ENCODE measurements around the gene ADGRG6. TPM values are rescaled to one million over a fixed set of nuclear protein-coding genes. Genes with fewer than 3 reads are reported as not detected.
"Not testable (repeated sequence)": the region's sequence is repeated elsewhere in the genome, so short reads cannot be mapped to it uniquely, and the experiment has no call there.

The ADGRG6 gene
- polyA plus RNA-seq, 1 of the 3 experiments (the other 2 are of a cell fraction) = 61.5 TPM

GRCh38 chr6:142446576-142446975 is 144.8 kb downstream of the ADGRG6 start (continued):
- no peak for TF ChIP-seq SIN3A (IDR thresholded peaks at IDR 0.05; ENCODE audit: borderline replicate concordance, low read depth, low read length)
- no peak for TF ChIP-seq RFX5 (IDR thresholded peaks at IDR 0.05; ENCODE audit: low read length)
- TF ChIP-seq, protein P1, sequence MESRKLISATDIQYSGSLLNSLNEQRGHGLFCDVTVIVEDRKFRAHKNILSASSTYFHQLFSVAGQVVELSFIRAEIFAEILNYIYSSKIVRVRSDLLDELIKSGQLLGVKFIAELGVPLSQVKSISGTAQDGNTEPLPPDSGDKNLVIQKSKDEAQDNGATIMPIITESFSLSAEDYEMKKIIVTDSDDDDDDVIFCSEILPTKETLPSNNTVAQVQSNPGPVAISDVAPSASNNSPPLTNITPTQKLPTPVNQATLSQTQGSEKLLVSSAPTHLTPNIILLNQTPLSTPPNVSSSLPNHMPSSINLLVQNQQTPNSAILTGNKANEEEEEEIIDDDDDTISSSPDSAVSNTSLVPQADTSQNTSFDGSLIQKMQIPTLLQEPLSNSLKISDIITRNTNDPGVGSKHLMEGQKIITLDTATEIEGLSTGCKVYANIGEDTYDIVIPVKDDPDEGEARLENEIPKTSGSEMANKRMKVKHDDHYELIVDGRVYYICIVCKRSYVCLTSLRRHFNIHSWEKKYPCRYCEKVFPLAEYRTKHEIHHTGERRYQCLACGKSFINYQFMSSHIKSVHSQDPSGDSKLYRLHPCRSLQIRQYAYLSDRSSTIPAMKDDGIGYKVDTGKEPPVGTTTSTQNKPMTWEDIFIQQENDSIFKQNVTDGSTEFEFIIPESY (IDR thresholded peaks at IDR 0.05; ENCODE audit: borderline replicate concordance, low read depth) = no peak
- no peak for TF ChIP-seq JUND (IDR thresholded peaks at IDR 0.05)
- TF ChIP-seq FOSL2 (IDR thresholded peaks at IDR 0.05; ENCODE audit: borderline replicate concordance, low read depth) = no peak

DNA sequence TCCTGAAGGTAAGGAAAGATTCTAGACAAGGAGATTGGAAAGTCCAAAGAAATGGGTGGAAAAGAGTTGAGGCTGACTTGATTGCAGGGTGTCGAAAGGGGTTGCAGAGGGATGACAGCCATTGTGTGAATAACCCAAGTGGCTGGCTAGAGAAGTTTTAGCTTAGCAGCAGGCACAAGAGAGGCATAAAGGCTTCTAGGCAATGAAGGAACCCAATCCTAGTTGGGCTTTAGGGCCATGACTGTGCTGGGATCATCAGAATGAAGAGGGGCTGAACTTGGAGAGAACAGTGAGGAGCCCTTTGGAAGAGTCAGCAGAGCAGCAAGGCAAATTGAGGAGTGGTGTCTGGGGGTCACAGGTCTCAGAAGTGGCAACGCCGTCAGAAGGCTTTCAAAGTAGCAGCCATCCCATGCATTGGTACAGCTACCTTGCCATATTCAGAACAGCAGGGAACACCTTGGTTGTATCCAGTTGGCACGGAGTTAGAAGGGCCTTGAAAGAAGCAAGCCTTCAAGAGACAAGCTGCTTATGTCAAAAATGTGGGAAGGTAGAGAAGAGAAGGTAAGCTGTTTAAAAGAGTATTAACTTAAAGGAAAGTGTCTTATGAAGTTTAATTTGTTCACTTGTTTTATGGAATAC is 146.4 kb downstream of the ADGRG6 start:
- Histone ChIP-seq H3K9me3 (no peaks in the 10 kb centered on the region), H3K27me3 (ENCODE audit: insufficient read depth) (no peaks in the 10 kb centered on the region), H3K27ac (ENCODE audit: low read depth in 2 of 2, low read length in 1 of 2) (no peak overlapping the region), H2AFZ (ENCODE audit: low read depth) (no peak overlapping the region), H3K36me3 (replicated peaks in 1 of 2; ENCODE audit: control insufficient read depth in 1 of 2, insufficient read depth in 2 of 2, low read length in 1 of 2) (peaks cover 49 to 75% of the 10 kb centered on the region in 2 experiments), H3K79me2 (ENCODE audit: insufficient read depth) (no peaks in the 10 kb centered on the region), H4K20me1 (ENCODE audit: insufficient read depth) (no peaks in the 10 kb centered on the region), H3K4me2 (no peak overlapping the region), H3K4me1 (ENCODE audit: control insufficient read depth in 1 of 2, insufficient read depth in 2 of 2, low read depth in 1 of 2, low read length in 1 of 2) (peaks cover 3 to 17% of the 10 kb centered on the region in 2 experiments; a peak in 3 of 4 replicates), H3K9ac (no peak overlapping the region), H3K4me3 (ENCODE audit: low read depth in 2 of 2, low read length in 1 of 2) (no peak overlapping the region), H3F3A (replicated peaks; ENCODE audit: insufficient read depth) (peaks cover 11% of the 10 kb centered on the region), H3K9me2 (no peaks in the 10 kb centered on the region)
- TF ChIP-seq EP300 (IDR thresholded peaks at IDR 0.05; ENCODE audit: borderline replicate concordance in 1 of 2, low read depth in 1 of 2, low read length in 1 of 2) (no peak), RAD21 (IDR thresholded peaks at IDR 0.05; ENCODE audit: low read length) (no peak), PBX3 (IDR thresholded peaks at IDR 0.05) (no peak), CHD2 (IDR thresholded peaks at IDR 0.05; ENCODE audit: low read length, partially characterized antibody) (no peak), TAF1 (IDR thresholded peaks at IDR 0.05; ENCODE audit: borderline replicate concordance, low read depth, low read length) (no peak), POLR2AphosphoS5 (IDR thresholded peaks at IDR 0.05; ENCODE audit: low read depth, low read length) (no peak), RCOR1 (IDR thresholded peaks at IDR 0.05; ENCODE audit: low read length) (no peak), GATA2 (CRISPR knock-in tag; IDR thresholded peaks at IDR 0.05) (no peak), REST (IDR thresholded peaks at IDR 0.05; ENCODE audit: low read depth, low read length) (no peak), FOXM1 (IDR thresholded peaks at IDR 0.05; ENCODE audit: low read depth) (no peak)
- TF ChIP-seq, protein P1 (IDR thresholded peaks at IDR 0.05; ENCODE audit: borderline replicate concordance, low read depth) = no peak
- 57% methylated on average over 4 of the region's 4 CpGs for WGBS (ENCODE audit: low lambda C conversion rate)
- CTCF ChIA-PET = interaction anchor here (1.3 kb wide), 1 partner anchor 26 kb away, joined by 4 read pairs; no protein-coding TSS in a partner anchor
- POLR2A ChIA-PET = no interaction called here
- no peak for DNase-seq

DNA sequence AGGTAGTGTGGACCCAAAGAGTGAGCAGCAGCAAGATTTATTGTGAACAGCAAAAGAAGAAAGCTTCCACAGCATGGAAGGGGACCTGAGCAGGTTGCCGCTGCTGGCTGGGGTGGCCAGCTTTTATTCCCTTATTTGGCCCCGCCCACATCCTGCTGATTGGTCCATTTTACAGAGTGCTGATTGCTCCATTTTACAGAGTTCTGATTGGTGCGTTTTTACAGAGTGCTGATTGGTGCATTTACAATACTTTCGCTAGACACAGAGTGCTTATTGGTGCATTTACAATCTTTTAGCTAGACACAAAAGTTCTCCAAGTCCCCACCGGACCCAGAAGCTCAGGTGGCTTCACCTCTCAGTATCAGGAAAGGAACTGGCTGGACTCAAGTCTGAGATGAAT is 149.0 kb downstream of the ADGRG6 start:
- CTCF ChIA-PET, POLR2A ChIA-PET: not testable (repeated sequence)
- 40% methylated on average over 4 of the region's 5 CpGs for WGBS (ENCODE audit: low lambda C conversion rate)

More for the DNA sequence above, 149.0 kb downstream of the ADGRG6 start:
- not testable (repeated sequence) for DNase-seq; H3F3A ChIP-seq (replicated peaks; ENCODE audit: insufficient read depth); H4K20me1 ChIP-seq (ENCODE audit: insufficient read depth); H3K4me3 ChIP-seq (ENCODE audit: low read depth in 2 of 2, low read length in 1 of 2); H3K79me2 ChIP-seq (ENCODE audit: insufficient read depth); H3K27me3 ChIP-seq (ENCODE audit: insufficient read depth); H3K27ac ChIP-seq (ENCODE audit: low read depth in 2 of 2, low read length in 1 of 2); H3K9me2 ChIP-seq; H3K9ac ChIP-seq; H3K4me1 ChIP-seq (ENCODE audit: control insufficient read depth in 1 of 2, insufficient read depth in 2 of 2, low read depth in 1 of 2, low read length in 1 of 2); H3K4me2 ChIP-seq; H3K9me3 ChIP-seq; H2AFZ ChIP-seq (ENCODE audit: low read depth)
- H3K36me3 ChIP-seq (replicated peaks in 1 of 2; ENCODE audit: control insufficient read depth in 1 of 2, insufficient read depth in 2 of 2, low read length in 1 of 2) = peaks cover 37 to 50% of the 10 kb centered on the region in 2 experiments
